Measurements from ENCODE around the gene CDH5. TPM values are rescaled to one million over a fixed set of nuclear protein-coding genes. Genes with fewer than 3 reads are reported as not detected.
"Not testable (repeated sequence)": the region's sequence is repeated elsewhere in the genome, so short reads cannot be mapped to it uniquely, and the experiment has no call there.

CDH5 gene
- total RNA-seq, 1 experiment from 2014 or later = not detected

DNA sequence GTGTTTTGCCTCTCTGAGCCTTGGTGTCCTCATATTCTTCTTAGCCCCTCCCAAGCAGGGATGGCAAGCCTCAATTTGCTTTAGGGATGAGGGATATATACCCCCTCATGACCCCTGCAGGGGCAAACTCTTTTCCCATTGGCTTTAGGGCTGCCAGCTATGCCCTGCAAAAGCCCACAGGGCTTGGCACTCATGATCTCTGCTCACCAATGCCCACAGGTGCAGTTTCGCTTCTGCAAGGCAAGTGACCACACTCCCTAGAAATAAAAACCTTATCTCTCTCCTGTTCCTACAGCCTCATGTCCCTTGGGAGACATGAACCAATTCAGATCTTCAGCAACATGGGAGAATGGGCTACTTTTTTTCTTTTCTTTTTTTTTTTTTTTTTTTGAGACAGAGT lies 69.4 kb downstream of the CDH5 start:
- DNase-seq (ENCODE audit: low spot score) = no peak

DNA sequence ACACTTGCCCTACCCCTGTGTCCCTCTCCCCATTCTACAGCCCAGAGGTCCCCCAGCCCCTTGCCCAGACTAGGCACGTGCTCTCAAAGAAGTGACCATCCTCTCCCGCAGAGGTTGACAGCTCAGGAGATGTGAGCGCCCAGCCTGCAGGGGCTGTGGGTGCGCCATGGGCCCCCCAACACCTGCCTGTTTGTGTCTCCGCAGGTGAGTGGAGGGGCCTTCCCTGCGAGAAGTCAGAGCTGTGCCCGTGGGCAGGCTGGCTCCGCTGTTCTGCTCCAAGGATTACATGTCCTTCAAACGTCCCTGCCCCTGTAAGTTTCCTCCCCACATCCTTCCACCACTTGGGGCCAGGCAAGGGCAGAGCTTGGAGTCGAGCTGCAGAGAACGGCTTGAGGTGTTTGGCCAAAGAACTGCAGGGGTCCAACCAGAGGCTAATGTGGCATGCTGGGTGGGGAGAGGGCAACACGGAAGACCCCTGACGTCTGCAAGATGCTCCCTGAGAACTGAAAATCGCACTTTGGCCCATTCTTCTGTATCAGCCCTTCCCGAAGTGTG lies 71.0 kb downstream of the CDH5 start:
- no peak for DNase-seq (ENCODE audit: low spot score)

GRCh38 chr16:66438536-66438935 lies 72.0 kb downstream of the CDH5 start:
- DNase-seq (ENCODE audit: low spot score) = no peak

- DNase-seq (ENCODE audit: low spot score) = no peak
Measured at GRCh38 chr16:66439051-66439730, 72.7 kb downstream of the CDH5 start.

DNA sequence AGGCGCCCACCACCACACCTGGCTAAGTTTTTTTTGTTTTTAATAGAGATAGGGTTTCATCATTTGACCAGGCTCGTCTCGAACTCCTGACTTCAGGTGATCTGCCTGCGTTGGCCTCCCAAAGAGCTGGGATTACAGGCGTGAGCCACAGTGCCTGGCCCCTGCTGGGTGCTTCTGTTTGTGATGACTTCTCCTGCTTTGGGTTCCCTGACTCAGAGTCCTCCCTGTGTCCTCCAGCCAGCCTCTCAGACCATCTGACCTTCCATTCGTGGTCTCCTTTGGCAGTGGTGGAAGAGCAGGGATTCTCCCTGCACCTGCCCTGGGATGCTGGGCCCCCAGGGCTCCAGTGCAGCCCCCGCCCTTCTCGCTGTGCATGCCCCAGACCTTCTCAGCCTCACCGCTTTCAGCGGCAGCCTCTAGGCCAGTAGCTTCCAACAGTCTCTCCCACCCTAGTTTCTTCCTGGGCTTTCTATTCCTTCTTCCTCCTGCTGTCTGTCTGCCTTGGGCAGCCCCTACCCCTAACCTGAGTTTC lies 73.8 kb downstream of the CDH5 start:
- DNase-seq (ENCODE audit: low spot score) = no peak

GRCh38 chr16:66440970-66441369 lies 74.5 kb downstream of the CDH5 start:
- DNase-seq (ENCODE audit: low spot score) = no peak

DNA sequence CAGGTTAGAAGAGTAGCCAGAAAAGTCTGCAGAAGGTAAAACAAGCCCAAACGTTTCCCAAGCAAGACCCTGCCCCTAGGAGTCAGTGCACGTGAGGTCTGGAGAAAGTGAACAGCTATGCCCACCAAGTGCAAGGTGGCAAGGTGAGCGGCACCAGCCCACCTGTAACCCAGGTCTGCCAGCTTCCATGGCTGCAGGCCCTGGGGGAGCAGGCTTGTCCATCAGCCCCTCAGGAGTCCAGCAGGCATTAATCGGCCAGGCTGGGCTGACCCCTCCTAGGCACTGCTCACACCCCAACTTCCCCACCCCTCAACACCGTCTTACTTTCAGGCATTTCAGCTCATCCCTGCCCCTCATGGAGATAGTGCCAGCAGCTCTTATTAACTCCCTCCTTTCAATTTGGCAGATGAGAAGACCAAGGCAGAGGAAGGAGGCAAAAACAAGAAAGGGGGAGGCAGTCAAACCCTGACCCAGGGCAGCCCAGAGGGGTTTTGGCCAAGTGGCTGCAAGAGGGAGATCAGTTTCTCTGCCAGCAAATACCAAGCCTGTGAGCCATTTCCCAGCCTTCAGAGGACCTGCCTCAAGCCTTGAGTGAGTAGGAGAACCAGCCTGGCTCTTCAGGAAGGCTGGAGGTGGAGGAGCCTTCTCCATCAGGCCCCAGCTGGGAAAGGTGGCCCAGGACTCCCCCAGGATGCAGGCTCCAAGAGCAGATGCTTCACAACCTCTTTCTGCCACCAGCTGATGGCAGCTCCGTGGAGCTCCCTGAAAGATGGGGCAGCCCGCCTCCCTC lies 75.3 kb downstream of the CDH5 start:
- no peak for DNase-seq (ENCODE audit: low spot score)

GRCh38 chr16:66442502-66443268 lies 76.2 kb downstream of the CDH5 start:
- DNase-seq (ENCODE audit: low spot score) = no peak

DNA sequence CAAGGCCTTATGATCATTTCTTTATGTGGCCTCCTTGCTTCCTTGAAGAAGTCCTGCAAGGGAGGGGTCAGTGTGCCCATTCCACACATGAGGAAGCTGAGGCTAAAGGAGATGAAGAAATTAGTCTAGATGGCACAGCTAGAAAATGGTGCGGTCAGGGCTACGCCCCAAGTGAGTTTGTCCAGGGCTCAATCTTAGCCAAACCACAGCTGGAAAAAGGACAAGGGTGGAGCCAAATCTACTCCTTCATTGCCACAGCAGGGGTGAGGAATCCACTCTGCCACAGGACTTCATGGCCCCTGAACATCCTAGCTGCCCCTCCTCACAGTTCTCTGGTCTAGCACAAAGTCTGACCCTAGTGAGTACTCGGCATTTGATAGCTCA lies 76.8 kb downstream of the CDH5 start:
- no peak for DNase-seq (ENCODE audit: low spot score)

DNA sequence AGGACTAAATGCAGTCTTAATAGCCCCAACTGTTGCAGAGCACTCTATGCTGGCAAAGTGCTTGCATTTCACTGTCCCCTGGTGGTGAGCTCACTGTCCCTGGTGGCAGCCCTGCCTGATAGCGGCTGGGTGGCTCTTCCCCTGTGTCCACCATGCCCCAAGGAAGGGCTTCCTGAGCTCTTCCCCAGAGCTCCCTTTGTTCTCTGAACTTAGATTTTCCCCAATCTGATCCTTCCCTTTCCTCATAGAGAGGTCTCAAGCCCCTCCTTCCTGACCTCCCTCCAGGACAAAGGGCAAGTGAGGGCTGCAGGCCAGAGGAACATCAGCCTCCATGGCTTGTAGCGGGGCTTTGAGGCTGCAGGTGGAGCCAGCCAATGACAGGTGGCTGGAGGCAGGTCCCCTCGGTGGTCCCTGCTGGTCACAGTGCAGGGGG lies 77.6 kb downstream of the CDH5 start:
- no peak for DNase-seq (ENCODE audit: low spot score)

GRCh38 chr16:66446737-66447136 lies 80.2 kb downstream of the CDH5 start:
- no peak for DNase-seq (ENCODE audit: low spot score)

DNA sequence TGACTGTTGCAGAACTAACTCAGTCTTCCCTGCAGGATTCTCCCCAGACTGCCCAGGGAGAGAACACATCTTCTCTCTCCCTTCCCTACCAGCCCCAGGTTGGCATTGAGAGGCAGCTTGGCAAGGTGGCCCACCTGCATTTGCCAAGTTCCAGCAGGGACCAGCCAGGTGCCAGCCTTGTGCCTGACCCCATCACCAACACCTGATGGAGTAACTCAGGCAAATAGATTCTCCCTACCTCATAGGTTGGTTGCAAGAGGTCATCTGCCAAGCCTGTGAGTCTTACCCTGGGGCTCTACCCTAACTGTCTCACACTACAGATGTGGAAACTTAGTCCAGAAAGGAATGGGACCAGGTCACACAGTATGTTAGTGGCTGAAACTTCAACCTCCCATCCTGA lies 81.0 kb downstream of the CDH5 start:
- no peak for DNase-seq (ENCODE audit: low spot score)

DNA sequence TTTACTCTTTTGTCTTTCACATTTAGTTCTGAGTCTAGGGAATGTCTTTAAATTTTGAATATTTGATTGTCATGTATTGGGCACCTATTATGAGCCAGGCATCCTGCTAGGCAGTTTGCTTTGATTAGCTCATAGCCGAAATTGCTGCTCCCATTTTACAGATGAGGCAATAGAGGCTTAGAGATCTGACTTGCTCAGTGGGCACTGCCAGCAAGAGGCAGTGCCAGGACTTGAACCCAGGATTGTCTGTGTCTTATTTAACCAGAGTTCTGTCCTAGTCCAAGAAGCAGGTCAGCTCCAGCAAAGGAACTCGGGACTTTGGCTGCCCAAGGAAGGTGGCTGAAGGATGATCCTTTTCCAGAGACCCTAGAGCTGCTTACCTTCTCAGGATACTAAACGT lies 85.1 kb downstream of the CDH5 start:
- DNase-seq (ENCODE audit: low spot score) = no peak

GRCh38 chr16:66453230-66453629 lies 86.7 kb downstream of the CDH5 start:
- not testable (repeated sequence) for DNase-seq (ENCODE audit: low spot score)

Other genes with a start within 250 kb of the CDH5 start
- 0.91 and 1.7 TPM in 2 replicates for gene BEAN1, start 60.6 kb downstream of the CDH5 start, total RNA-seq (2014; rRNA removed; shearing (Covaris generic))
- gene TK2, start 183.4 kb downstream of the CDH5 start, total RNA-seq (2014; rRNA removed; shearing (Covaris generic)) = 31.9 and 35.0 TPM in 2 replicates
- 180 and 186 TPM in 2 replicates for gene CKLF, start 185.9 kb downstream of the CDH5 start, total RNA-seq (2014; rRNA removed; shearing (Covaris generic))
- 1.1 and 1.3 TPM in 2 replicates for gene CMTM1, start 199.7 kb downstream of the CDH5 start, total RNA-seq (2014; rRNA removed; shearing (Covaris generic))
- gene CMTM2, start 212.8 kb downstream of the CDH5 start, total RNA-seq (2014; rRNA removed; shearing (Covaris generic)) = not detected in 2 replicates
- 48.2 and 53.7 TPM in 2 replicates for gene CMTM3, start 238.0 kb downstream of the CDH5 start, total RNA-seq (2014; rRNA removed; shearing (Covaris generic))